Stimulated activated effector memory CD8-positive, alpha-beta T cell treated with anti-CD3 and anti-CD28 coated beads, Interleukin-12 subunit alpha, Interleukin-12 subunit beta, amount 100 ng/mL, for 72 hours (primary cell): ENCODE measurements around the gene ACOXL.

Experiments
- ATAC-seq: fragments of 150-1000 bp; cut with Tn5 transposase; 2 replicates; pipeline ENCODE4 v1.10.0; 2021
- DNase-seq, 2 donors: peaks; one replicate each; pipeline ENCODE4 v3.0.0; 2021 to 2022; ENCODE audit warnings: low spot score in 2 of 2
- H3K27ac Mint-ChIP-seq: one replicate; pipeline ENCODE4 v1.8.0; 2022; ENCODE audit warnings: mild to moderate bottlenecking, mixed read lengths
- H3K36me3 Mint-ChIP-seq: one replicate; pipeline ENCODE4 v1.8.0; 2022; ENCODE audit warnings: mild to moderate bottlenecking, mixed read lengths
- H3K4me1 Mint-ChIP-seq: one replicate; pipeline ENCODE4 v1.8.0; 2022; ENCODE audit warnings: mixed read lengths
- H3K4me3 Mint-ChIP-seq: one replicate; pipeline ENCODE4 v1.8.0; 2022; ENCODE audit warnings: mild to moderate bottlenecking, mixed read lengths
- H3K9me3 Mint-ChIP-seq: one replicate; pipeline ENCODE4 v1.8.0; 2022; ENCODE audit warnings: mixed read lengths

ACOXL gene

DNA sequence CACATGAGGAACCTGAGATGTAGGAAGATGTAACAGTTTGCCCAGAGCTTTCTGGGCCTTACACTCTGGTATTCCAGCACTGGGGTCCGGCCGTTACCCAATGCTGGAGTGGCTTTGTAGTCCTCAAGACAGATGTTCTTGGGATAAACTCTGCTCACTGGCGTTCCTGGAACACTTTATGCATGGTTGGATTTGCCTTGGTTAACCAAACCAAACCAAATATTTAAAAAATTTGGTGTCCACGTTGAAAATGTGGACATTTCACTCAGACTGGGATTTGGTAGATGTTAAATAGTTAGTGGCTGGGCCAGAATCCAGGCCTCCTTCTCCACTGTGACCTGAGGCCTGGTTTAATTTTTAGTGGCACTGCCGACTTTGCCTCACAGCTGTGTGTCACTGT lies 81.5 kb downstream of the ACOXL start:
- Mint-ChIP-seq H3K4me3 (no peak overlapping the region), H3K27ac (no peak overlapping the region), H3K9me3 (no peaks in the 10 kb centered on the region), H3K4me1 (peaks cover 45% of the 10 kb centered on the region), H3K36me3 (no peaks in the 10 kb centered on the region)
- DNase-seq (no peak), ATAC-seq (no peak)

DNA sequence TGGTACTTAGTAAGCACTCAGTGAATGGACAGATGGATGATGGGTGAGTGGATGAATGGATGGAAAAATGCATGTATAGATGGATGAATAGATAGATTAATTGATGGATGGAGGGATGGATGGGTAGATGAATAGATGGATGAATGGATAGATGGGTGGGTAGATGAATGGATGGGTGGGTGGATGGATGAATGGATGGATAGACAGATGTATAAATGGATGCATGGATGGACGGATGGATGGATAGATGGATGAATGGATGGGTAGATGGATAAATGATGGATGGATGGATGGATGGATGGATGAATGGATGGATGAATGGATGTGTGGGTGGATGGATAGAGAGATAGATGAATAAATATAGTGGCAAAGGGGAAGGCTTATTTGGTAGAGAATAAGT lies 83.6 kb downstream of the ACOXL start:
- H3K9me3 Mint-ChIP-seq, result no peaks in the 10 kb centered on the region

DNA sequence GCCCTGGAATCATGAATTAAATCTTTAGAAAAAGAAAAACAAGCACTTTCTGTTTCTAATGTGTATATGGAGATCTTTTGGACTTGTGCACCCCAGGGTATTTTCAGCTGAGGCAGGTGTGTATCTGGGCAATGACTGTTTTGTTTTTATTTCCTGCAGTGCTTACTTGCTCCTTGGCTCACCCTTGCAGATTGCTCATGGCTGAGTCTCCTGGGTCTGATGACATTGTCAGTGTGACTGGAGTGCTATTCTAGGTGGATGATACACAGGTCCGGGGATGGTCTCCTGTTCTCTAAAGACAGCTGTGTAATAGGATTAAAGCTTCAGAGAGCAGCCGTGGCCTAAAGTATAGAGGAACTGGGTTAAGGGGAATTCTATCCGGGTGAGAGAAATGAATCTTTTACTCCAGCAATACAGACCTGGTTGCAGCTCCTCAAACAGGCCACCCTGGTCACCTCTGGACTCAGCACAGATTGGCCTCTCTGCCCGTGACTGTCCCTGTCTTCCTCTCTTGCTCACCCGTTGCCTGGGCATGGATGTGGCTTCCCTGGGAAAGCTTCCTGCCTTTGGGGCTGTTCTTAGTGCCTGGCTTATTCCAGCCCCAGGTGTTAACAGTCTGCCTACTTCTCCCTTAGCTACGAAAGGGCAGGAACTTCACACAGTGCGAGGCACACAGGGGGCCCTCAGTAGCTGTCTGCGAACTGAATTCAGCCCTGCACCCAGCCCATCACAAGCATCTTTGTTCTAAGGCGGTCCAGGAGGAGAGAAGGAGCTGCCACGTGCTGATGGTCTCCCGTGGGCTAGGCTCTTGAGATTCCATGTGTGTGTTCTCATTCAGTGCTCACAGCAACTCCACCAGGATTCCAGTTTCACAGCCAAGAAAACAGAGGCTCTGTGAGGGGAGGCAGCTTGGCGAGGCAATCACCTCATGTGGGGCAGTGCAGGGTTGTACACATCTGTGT lies 84.3 kb downstream of the ACOXL start:
- no peak overlapping the region for H3K27ac Mint-ChIP-seq
- no peak overlapping the region for H3K4me3 Mint-ChIP-seq

More for the DNA sequence above, 83.6 kb downstream of the ACOXL start:
- Mint-ChIP-seq H3K4me3 (no peak overlapping the region), H3K36me3 (no peaks in the 10 kb centered on the region), H3K27ac (no peak overlapping the region), H3K4me1 (peaks cover 58% of the 10 kb centered on the region)
- DNase-seq, result no peak
- ATAC-seq, result no peak

DNA sequence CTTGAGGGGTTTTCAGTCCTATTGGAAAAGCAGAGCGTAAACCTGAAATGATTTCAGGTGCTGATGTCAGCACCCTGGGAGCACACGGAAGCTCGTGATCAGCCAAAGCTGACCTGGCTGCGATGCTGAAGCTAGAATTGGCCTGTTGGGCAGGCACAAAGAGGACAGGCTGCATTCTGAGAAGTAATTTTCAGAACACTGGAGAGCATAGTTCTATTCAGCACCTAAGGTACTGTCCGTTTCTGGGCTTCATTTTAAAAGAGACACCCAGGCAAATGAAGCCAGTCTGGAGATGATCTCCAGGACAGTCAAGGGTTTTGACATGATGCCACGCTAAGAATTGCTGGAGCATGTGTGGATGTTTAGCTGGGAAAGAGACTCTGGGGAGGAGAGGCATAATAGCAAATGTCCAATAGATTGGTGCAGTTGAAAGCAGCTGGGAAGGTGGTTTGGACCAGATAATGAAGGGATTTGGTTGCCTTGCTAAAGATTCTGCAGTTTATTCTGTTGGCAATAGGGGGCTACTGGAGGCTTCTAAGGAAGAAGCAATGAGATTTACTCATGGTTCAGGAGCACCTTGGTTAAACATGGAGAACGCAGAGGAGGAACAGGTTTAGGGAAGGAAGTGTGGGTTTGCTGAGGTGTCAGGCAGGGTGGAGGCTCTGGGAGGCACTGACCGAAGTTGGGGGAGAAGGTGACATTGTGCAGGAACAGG lies 86.6 kb downstream of the ACOXL start:
- Mint-ChIP-seq H3K4me1 (peaks cover 30% of the 10 kb centered on the region), H3K4me3 (no peak overlapping the region), H3K36me3 (no peaks in the 10 kb centered on the region), H3K27ac (peak overlapping the region; percentile 2), H3K9me3 (no peaks in the 10 kb centered on the region)
- ATAC-seq (no peak), DNase-seq (no peak)

More for the DNA sequence above, 84.3 kb downstream of the ACOXL start:
- DNase-seq (no peak), ATAC-seq (peak; percentile 83)
- no peaks in the 10 kb centered on the region for H3K36me3 Mint-ChIP-seq
- H3K9me3 Mint-ChIP-seq, result no peaks in the 10 kb centered on the region
- H3K4me1 Mint-ChIP-seq, result peaks cover 51% of the 10 kb centered on the region

DNA sequence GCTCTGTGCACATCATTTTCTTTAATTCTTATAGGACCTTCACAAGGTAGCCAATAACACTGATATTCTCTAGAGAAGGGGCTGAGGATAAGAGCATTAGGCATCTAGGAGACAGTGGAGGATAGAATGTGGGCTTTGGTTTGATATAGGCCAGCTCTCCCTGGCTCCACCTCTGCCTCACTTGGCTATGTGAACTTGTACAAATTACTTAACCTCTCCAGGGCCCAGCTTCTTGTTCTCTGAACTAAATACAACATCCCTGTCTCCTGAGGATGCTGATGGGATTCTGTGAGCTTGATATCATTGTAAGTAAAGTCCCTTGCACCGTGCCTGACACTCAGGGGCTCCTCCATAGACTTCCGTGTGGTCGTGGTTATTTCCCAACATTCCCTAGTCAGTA lies 87.3 kb downstream of the ACOXL start:
- peaks cover 30% of the 10 kb centered on the region for H3K4me1 Mint-ChIP-seq
- H3K36me3 Mint-ChIP-seq, result no peaks in the 10 kb centered on the region
- ATAC-seq (no peak), DNase-seq (no peak)
- H3K27ac Mint-ChIP-seq, result peak overlapping the region; percentile 48
- peaks cover 6% of the 10 kb centered on the region for H3K9me3 Mint-ChIP-seq
- H3K4me3 Mint-ChIP-seq, result no peak overlapping the region

DNA sequence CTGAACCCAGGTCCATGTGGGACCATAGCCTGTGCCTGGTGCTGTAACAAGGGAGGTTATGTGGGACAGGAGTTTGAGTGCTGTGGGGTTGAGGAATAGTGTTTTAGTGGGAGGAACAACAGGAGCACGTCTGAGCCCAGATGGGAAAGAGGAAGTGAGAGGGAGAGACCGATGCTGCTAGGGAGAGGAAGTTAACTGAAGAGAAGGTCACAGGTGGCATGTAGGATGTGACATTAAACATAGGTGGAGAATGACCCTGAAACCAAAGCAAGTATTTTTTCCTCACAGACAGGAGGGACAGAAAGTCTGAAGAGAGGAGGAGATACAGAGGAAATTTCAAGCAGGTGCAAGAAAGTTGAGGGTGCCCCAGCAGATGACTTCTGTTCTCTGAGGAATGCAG lies 87.8 kb downstream of the ACOXL start:
- ATAC-seq (no peak), DNase-seq (no peak)
- Mint-ChIP-seq H3K27ac (peak overlapping the region; percentile 48), H3K4me3 (no peak overlapping the region), H3K36me3 (no peaks in the 10 kb centered on the region), H3K4me1 (peaks cover 30% of the 10 kb centered on the region), H3K9me3 (peaks cover 6% of the 10 kb centered on the region)

DNA sequence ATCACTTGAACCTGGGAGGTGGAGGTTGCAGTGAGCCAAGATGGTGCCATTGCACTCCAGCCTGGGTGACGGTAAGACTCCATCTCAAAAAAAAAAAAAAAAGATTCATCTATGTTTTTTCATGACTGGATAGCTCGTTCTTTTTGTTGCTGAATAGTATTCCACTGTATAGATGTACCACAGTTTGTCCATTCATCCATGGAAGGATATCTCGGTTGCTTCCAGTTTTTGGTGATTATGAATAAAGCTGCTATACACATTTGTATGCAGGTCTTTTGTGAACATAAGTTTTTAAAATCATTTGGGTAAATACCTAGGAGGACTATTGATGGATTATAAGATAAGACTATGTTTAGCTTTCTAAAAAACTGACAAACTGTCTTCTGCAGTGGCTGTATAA lies 90.8 kb downstream of the ACOXL start:
- H3K36me3 Mint-ChIP-seq, result no peaks in the 10 kb centered on the region
- ATAC-seq, result no peak
- no peak overlapping the region for H3K4me3 Mint-ChIP-seq
- no peak overlapping the region for H3K27ac Mint-ChIP-seq
- peaks cover 39% of the 10 kb centered on the region for H3K4me1 Mint-ChIP-seq
- DNase-seq, result no peak
- H3K9me3 Mint-ChIP-seq, result peaks cover 6% of the 10 kb centered on the region

DNA sequence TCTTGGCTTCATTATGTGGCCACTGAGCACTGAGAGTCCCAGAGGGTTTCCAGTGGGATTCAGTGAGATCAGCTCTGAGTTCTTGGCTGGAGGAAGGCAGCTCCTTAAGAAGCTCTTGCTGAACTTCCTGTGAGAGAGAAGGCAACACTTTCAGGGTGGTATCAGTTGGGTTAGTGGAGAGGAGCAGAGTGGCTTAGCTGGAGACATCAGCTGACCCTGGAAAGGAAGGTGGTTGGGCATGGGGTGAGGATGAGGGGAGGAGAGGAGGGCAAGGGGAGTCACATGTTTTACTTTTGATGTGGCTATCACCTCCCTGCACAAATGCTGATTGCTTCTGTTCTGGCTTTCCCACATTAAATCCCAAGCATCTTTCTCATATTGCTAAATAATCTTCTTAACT lies 95.1 kb downstream of the ACOXL start:
- DNase-seq (no peak), ATAC-seq (no peak)
- Mint-ChIP-seq H3K4me3 (no peak overlapping the region), H3K4me1 (peaks cover 22% of the 10 kb centered on the region), H3K9me3 (peaks cover 6% of the 10 kb centered on the region), H3K36me3 (no peaks in the 10 kb centered on the region), H3K27ac (peak overlapping the region; percentile 38)

DNA sequence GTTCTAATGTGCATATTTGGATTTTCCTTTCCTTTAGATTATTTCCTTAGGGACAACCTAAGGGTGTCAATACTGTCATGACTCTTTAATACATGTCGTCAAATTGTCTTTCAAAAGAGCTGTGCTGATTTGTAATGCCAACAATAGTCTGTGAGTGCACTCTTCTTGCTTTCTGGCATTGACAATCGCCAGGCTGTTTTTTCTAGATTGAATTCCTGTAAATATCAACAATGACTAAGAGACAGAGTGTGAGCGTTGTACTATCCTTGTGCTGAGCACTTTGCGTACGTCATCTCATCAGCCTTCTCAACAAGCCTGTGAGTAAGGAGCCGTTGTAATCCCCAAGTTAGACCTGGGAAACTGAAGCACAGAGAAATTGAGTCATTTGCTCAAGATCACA lies 96.0 kb downstream of the ACOXL start:
- H3K36me3 Mint-ChIP-seq, result no peaks in the 10 kb centered on the region
- peaks cover 26% of the 10 kb centered on the region for H3K4me1 Mint-ChIP-seq
- H3K27ac Mint-ChIP-seq, result no peak overlapping the region
- peak; percentile 47 for ATAC-seq
- no peak for DNase-seq
- no peak overlapping the region for H3K4me3 Mint-ChIP-seq
- H3K9me3 Mint-ChIP-seq, result peaks cover 6% of the 10 kb centered on the region

DNA sequence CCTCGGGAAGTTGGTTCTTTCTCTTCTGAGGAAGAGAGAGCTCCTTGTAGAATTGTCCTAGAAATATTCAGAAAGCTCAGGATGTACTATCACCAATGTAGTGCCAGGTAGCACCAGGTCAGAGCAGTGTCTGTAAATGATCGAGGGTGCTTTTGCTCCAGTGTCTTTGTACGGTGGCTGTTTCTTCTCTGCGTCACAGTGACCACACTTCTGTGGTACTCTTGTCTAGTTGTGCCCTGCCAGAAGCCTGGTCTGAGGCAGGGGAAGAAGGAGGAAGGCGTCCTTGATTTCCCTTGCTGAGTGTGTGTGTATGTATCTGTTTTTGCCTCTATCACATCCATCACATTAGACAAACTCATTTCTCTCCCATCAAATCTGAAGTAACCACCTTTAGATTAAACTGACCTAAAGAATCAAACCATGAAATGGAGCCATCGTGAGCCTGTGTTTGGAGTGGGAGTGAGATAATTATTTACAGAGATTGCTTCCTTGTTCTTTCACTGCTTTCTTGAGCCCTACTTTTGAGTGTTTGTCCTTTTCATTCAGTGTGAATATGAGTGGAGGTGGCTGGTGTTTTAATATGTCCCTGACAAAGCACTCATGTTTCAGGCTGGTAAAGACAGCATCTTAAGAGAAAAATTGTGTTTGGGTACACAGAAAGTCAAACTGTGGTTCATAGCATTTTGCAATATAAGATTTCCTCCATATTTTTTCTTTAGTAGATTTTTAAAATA lies 97.2 kb downstream of the ACOXL start:
- no peak for DNase-seq
- H3K36me3 Mint-ChIP-seq, result no peaks in the 10 kb centered on the region
- peaks cover under 1% of the 10 kb centered on the region for H3K9me3 Mint-ChIP-seq
- H3K27ac Mint-ChIP-seq, result no peak overlapping the region
- H3K4me3 Mint-ChIP-seq, result no peak overlapping the region
- peaks cover 34% of the 10 kb centered on the region for H3K4me1 Mint-ChIP-seq
- ATAC-seq, result no peak

DNA sequence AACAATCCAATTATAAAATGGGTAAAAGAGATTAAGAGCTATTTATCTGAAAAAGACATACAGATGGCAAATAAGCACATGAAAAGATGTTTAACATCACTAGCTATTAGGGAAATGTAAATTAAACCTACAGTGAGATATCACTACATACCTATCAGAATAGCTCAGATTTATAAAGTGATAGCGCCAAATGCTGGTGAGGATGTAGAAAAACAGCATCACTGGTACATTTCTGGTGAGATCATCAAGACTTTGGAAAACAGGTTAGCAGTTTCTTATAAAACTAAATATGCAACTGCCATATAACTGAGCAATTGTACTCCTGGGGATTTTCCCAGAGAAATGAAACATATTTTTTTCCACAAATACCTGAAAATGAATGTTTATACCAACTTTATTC lies 100.4 kb downstream of the ACOXL start:
- ATAC-seq (no peak), DNase-seq (no peak)
- no peaks in the 10 kb centered on the region for H3K9me3 Mint-ChIP-seq
- H3K4me1 Mint-ChIP-seq, result peaks cover 22% of the 10 kb centered on the region
- no peak overlapping the region for H3K27ac Mint-ChIP-seq
- H3K4me3 Mint-ChIP-seq, result no peak overlapping the region
- no peaks in the 10 kb centered on the region for H3K36me3 Mint-ChIP-seq

DNA sequence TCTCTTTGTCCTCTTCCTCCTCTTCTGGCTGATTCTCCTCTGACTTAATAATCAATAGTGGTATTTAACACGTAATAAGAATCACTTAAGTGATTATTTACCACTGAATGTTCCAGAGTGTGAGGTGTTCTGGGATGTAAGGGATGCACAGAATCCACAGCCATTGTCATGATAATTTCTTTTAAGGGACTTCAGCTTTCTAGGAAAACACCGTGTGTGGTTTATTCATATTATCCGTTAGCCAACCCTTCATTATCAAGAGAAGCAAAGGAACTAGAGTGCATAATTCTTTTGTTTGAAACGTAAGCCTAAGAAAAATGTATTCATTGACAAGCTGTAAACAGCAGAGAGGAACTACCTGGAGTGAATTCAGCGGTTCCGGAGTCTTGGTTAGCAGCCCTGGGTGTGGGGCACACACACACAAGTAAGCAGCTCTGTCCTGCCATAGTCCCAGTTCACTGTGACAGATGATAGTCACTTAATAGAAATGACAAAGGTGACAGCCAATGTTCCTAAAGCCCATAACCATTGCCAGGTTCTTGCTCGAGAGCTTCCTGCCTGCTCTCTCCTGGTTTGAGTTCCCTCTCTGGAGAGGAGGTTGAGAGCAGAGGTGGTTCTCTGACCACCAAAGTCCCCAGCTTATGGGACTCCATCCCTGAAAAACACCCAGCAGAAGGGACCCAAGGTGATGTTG lies 101.9 kb downstream of the ACOXL start:
- peaks cover 16% of the 10 kb centered on the region for H3K4me1 Mint-ChIP-seq
- no peaks in the 10 kb centered on the region for H3K9me3 Mint-ChIP-seq
- H3K27ac Mint-ChIP-seq, result no peak overlapping the region
- no peak overlapping the region for H3K4me3 Mint-ChIP-seq
- DNase-seq (no peak), ATAC-seq (no peak)
- no peaks in the 10 kb centered on the region for H3K36me3 Mint-ChIP-seq

DNA sequence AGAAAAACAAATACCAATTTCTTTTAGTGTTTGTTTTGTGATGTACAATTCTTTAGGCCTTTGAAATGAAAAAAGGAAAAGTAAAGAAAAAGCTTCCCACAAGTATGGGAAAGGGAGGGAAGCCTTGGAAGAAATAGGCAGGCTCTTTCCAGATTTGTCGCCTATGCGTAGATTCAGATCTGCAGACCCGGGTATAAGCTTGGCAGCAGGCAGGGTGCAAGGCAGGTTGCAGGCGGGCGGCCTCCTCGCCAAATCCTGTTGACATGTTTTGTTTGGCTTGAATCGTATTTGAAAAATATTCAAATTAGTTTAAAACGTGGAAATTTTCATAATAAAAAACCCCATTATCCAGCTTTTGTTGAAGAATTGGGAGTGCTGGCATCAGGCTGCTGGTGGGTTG lies 104.3 kb downstream of the ACOXL start:
- no peaks in the 10 kb centered on the region for H3K36me3 Mint-ChIP-seq
- no peak for ATAC-seq
- no peak overlapping the region for H3K4me3 Mint-ChIP-seq
- H3K9me3 Mint-ChIP-seq, result no peaks in the 10 kb centered on the region
- peaks cover 34% of the 10 kb centered on the region for H3K4me1 Mint-ChIP-seq
- no peak overlapping the region for H3K27ac Mint-ChIP-seq
- DNase-seq, result no peak

DNA sequence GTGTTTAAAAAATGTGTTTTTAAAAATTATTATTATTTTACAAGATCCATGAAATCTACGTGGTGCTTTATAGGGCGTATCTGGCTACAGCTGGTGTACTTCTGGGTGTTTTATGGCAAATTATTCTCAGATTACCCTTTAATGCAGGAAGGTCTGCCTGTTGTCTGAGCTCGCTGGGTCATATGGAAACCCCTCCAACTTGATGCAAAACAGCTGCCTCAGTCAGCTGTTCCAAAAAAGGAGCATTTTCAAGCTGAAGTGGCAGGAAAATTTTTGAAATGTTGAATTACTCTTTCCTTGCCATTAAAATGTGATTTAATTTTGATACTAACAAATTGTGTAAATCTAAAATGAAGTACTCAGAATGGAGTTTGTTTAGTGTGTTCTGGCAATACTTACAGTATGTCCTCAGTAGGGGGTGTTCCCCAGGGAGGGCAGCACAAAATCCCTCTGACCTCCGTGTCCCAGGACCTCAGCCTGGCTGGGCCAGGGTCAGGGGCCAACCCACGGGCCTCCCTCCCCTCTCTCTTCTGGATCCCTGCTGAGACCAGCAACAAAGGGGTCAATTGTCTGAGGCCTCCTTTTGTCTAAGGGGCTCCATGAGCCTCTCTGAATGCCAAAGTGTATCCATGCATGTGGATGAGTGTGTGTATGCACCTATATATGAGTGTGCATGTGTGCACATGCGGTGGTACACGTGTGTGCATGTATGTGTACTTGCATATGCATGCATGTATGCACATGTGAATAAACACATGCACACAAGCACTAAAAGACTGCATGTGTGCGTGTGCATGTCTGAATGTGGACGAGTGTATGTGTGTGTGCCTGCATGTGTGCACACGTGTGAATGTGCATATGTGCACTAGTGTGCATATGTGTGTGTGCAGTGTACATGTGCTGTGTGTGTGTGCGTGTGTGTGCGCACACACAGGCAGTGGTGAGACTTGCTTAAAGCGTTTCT lies 105.4 kb downstream of the ACOXL start:
- Mint-ChIP-seq H3K4me3 (no peak overlapping the region), H3K27ac (no peak overlapping the region), H3K36me3 (no peaks in the 10 kb centered on the region), H3K4me1 (peaks cover 45% of the 10 kb centered on the region), H3K9me3 (no peaks in the 10 kb centered on the region)
- no peak for DNase-seq
- ATAC-seq, result no peak
